Measurements from ENCODE around the gene NEDD1. TPM values are rescaled to one million over a fixed set of nuclear protein-coding genes. Genes with fewer than 3 reads are reported as not detected.

The NEDD1 gene
- total RNA-seq, 1 experiment from 2014 or later = 35.4 TPM

GRCh38 chr12:96908423-96908675, 1.3 kb downstream of the NEDD1 start:
- peaks cover 55% of the 10 kb centered on the region for H3K79me2 ChIP-seq (ENCODE audit: insufficient read depth, low read length)
- peaks cover 8 to 14% of the 10 kb centered on the region in 2 experiments; a peak in 3 of 4 replicates for H3K4me1 ChIP-seq (ENCODE audit: control insufficient read depth in 1 of 2, insufficient read depth in 2 of 2, low read length in 2 of 2)
- no peak overlapping the region for H3K27ac ChIP-seq (ENCODE audit: low read depth, low read length)
- ChIA-PET RAD21 (ENCODE audit: low non-redundant PET in 1 of 2, low total read pairs in 2 of 2, uncharacterized antibody in 2 of 2, unreplicated experiment in 2 of 2) (no interaction called here), CTCF (no interaction called here), POLR2A (no interaction called here)
- intact Hi-C loops (cut with micrococcal nuclease) = no loop called here
- TF ChIP-seq ZNF274 (IDR thresholded peaks at IDR 0.05; ENCODE audit: low read depth, low read length) = no peak
- TF ChIP-seq, protein P1, sequence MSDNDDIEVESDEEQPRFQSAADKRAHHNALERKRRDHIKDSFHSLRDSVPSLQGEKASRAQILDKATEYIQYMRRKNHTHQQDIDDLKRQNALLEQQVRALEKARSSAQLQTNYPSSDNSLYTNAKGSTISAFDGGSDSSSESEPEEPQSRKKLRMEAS (IDR thresholded peaks at IDR 0.05) = no peak
- TF ChIP-seq RAD21 (IDR thresholded peaks at IDR 0.05; ENCODE audit: low read depth) = no peak
- no peak for TF ChIP-seq JUND (IDR thresholded peaks at IDR 0.05)
- no peak for TF ChIP-seq TCF7L2 (IDR thresholded peaks at IDR 0.05; ENCODE audit: borderline replicate concordance, extremely low read depth, insufficient read depth, insufficient read length)
- TF ChIP-seq POLR2AphosphoS5 (IDR thresholded peaks at IDR 0.05; ENCODE audit: low read depth, low read length) = no peak
- TF ChIP-seq SIN3A (IDR thresholded peaks at IDR 0.05; ENCODE audit: low read depth) = no peak
- TF ChIP-seq POLR2A (IDR thresholded peaks at IDR 0.05; ENCODE audit: borderline replicate concordance, extremely low read depth, insufficient read depth, insufficient read length) = no peak
- TF ChIP-seq, protein P2, sequence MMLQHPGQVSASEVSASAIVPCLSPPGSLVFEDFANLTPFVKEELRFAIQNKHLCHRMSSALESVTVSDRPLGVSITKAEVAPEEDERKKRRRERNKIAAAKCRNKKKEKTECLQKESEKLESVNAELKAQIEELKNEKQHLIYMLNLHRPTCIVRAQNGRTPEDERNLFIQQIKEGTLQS (IDR thresholded peaks at IDR 0.05) = no peak
- TF ChIP-seq SRF (IDR thresholded peaks at IDR 0.05; ENCODE audit: low read depth) = no peak
- TF ChIP-seq, protein P3, sequence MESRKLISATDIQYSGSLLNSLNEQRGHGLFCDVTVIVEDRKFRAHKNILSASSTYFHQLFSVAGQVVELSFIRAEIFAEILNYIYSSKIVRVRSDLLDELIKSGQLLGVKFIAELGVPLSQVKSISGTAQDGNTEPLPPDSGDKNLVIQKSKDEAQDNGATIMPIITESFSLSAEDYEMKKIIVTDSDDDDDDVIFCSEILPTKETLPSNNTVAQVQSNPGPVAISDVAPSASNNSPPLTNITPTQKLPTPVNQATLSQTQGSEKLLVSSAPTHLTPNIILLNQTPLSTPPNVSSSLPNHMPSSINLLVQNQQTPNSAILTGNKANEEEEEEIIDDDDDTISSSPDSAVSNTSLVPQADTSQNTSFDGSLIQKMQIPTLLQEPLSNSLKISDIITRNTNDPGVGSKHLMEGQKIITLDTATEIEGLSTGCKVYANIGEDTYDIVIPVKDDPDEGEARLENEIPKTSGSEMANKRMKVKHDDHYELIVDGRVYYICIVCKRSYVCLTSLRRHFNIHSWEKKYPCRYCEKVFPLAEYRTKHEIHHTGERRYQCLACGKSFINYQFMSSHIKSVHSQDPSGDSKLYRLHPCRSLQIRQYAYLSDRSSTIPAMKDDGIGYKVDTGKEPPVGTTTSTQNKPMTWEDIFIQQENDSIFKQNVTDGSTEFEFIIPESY (IDR thresholded peaks at IDR 0.05; ENCODE audit: extremely low read depth, insufficient replicate concordance, low read length) = no peak
- TF ChIP-seq SP1 (IDR thresholded peaks at IDR 0.05; ENCODE audit: low read depth) = no peak
- TF ChIP-seq, protein P4, sequence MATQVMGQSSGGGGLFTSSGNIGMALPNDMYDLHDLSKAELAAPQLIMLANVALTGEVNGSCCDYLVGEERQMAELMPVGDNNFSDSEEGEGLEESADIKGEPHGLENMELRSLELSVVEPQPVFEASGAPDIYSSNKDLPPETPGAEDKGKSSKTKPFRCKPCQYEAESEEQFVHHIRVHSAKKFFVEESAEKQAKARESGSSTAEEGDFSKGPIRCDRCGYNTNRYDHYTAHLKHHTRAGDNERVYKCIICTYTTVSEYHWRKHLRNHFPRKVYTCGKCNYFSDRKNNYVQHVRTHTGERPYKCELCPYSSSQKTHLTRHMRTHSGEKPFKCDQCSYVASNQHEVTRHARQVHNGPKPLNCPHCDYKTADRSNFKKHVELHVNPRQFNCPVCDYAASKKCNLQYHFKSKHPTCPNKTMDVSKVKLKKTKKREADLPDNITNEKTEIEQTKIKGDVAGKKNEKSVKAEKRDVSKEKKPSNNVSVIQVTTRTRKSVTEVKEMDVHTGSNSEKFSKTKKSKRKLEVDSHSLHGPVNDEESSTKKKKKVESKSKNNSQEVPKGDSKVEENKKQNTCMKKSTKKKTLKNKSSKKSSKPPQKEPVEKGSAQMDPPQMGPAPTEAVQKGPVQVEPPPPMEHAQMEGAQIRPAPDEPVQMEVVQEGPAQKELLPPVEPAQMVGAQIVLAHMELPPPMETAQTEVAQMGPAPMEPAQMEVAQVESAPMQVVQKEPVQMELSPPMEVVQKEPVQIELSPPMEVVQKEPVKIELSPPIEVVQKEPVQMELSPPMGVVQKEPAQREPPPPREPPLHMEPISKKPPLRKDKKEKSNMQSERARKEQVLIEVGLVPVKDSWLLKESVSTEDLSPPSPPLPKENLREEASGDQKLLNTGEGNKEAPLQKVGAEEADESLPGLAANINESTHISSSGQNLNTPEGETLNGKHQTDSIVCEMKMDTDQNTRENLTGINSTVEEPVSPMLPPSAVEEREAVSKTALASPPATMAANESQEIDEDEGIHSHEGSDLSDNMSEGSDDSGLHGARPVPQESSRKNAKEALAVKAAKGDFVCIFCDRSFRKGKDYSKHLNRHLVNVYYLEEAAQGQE (IDR thresholded peaks at IDR 0.05; ENCODE audit: low read depth) = no peak
- TF ChIP-seq CEBPB (IDR thresholded peaks at IDR 0.05; ENCODE audit: low read depth) = no peak
- no peak for TF ChIP-seq EZH2 (IDR thresholded peaks at IDR 0.05)
- TF ChIP-seq EZH2phosphoT487 (IDR thresholded peaks at IDR 0.05; ENCODE audit: borderline replicate concordance) = no peak
- peak overlapping the region; percentile 92 for H3K4me2 ChIP-seq (ENCODE audit: low read length)
- no TSS peak for BruUV-seq (replicated peaks)
- H3K36me3 ChIP-seq (ENCODE audit: control insufficient read depth in 1 of 2, insufficient read depth in 2 of 2, low read length in 2 of 2) = no peaks in the 10 kb centered on the region
- ATAC-seq = no peak
- H3K4me3 ChIP-seq (replicated peaks in 1 of 2; ENCODE audit: low read depth in 1 of 2, low read length in 2 of 2) = peak overlapping the region; percentile 53 to 71
- DNase-seq (ENCODE audit: low read depth, low spot score) = no peak
- H4K20me1 ChIP-seq (ENCODE audit: insufficient read depth) = no peaks in the 10 kb centered on the region
- peak overlapping the region; percentile 68; the same call in 1 of the 2 replicates for H3K9ac ChIP-seq (ENCODE audit: low read length)
- no peaks in the 10 kb centered on the region for H3K27me3 ChIP-seq (ENCODE audit: insufficient read depth, low read length)
- H2AFZ ChIP-seq (ENCODE audit: low read depth, low read length, poor library complexity, severe bottlenecking) = no peak overlapping the region
- no peaks in the 10 kb centered on the region for H3K9me3 ChIP-seq (ENCODE audit: control insufficient read depth in 1 of 2, insufficient read depth in 1 of 2, low read depth in 1 of 2, low read length in 2 of 2)
- no peaks in the 10 kb centered on the region for H3K9me2 ChIP-seq (ENCODE audit: insufficient read depth)

Measured in HCT116 (cell line).